GM08714 (cell line): ENCODE results near the gene BCOR.

Source experiments
- H3K4me3 ChIP-seq: fragments of 200-500 bp; sonication (Bioruptor generic); 2 replicates; pipeline ENCODE4 v1.5.1; 2014; ENCODE audit warnings: mild to moderate bottlenecking, low read length, inconsistent platforms
- ZNF274 ChIP-seq: IDR thresholded peaks from 2 replicates; pipeline ENCODE4 v1.6.1; 2012; ENCODE audit warnings: mild to moderate bottlenecking, low read depth, low read length

Gene BCOR

GRCh38 chrX:40097504-40098263 is at the start of gene BCOR:
BCOR (minus strand) TSS chrX:40097958; CDS start chrX:40077929, 20,029 bp downstream.
- H3K4me3 ChIP-seq, result peak within 1 kb of the TSS; percentile 75
- TF ChIP-seq ZNF274, result no peak

GRCh38 chrX:40147126-40147952 is 49.6 kb upstream of the BCOR start:
- no peak overlapping the region for H3K4me3 ChIP-seq
- no peak for TF ChIP-seq ZNF274

- H3K4me3 ChIP-seq, result peak overlapping the region; percentile 20; the same call in 1 of the 2 replicates
- TF ChIP-seq ZNF274, result no peak
Measured at GRCh38 chrX:40146262-40147125, 48.7 kb upstream of the BCOR start.

GRCh38 chrX:40145923-40146261 is 48.1 kb upstream of the BCOR start:
- peak overlapping the region; percentile 20; the same call in 1 of the 2 replicates for H3K4me3 ChIP-seq
- no peak for TF ChIP-seq ZNF274

- no peak for TF ChIP-seq ZNF274
- H3K4me3 ChIP-seq, result no peak overlapping the region; the same call in 1 of the 2 replicates
Measured at GRCh38 chrX:40145001-40145922, 47.5 kb upstream of the BCOR start.

GRCh38 chrX:40144576-40144975 is 46.8 kb upstream of the BCOR start:
- no peak overlapping the region for H3K4me3 ChIP-seq

GRCh38 chrX:40143987-40144386 is 46.2 kb upstream of the BCOR start:
- H3K4me3 ChIP-seq, result no peak overlapping the region
- TF ChIP-seq ZNF274, result no peak

More at GRCh38 chrX:40144576-40144975, 46.8 kb upstream of the BCOR start:
- no peak for TF ChIP-seq ZNF274

- H3K4me3 ChIP-seq, result no peak overlapping the region
- no peak for TF ChIP-seq ZNF274
Measured at GRCh38 chrX:40143001-40143400, 45.2 kb upstream of the BCOR start.

GRCh38 chrX:40142417-40142816 is 44.7 kb upstream of the BCOR start:
- TF ChIP-seq ZNF274, result no peak
- H3K4me3 ChIP-seq, result no peak overlapping the region

- H3K4me3 ChIP-seq, result no peak overlapping the region
- no peak for TF ChIP-seq ZNF274
Measured at GRCh38 chrX:40140706-40141499, 43.1 kb upstream of the BCOR start.

GRCh38 chrX:40132751-40133150 is 35.0 kb upstream of the BCOR start:
- TF ChIP-seq ZNF274, result no peak
- no peak overlapping the region for H3K4me3 ChIP-seq

- TF ChIP-seq ZNF274, result no peak
- H3K4me3 ChIP-seq, result no peak overlapping the region
Measured at GRCh38 chrX:40131654-40132337, 34.0 kb upstream of the BCOR start.
